Measurements from ENCODE around the gene CROCC2.

CROCC2 gene

GRCh38 chr2:240926516-240927389, 20.6 kb downstream of the CROCC2 start:
- no peak for TF ChIP-seq CTCF (IDR thresholded peaks at IDR 0.05; ENCODE audit: low read depth, low read length, poor library complexity, severe bottlenecking)
- no peak for TF ChIP-seq EZH2phosphoT487 (IDR thresholded peaks at IDR 0.05; ENCODE audit: borderline replicate concordance, low read length)
- H3K4me2 ChIP-seq (ENCODE audit: low read length): no peak overlapping the region
- no peaks in the 10 kb centered on the region for H3K36me3 ChIP-seq (ENCODE audit: control insufficient read depth, low read length)
- H3K4me1 ChIP-seq (ENCODE audit: control insufficient read depth, low read length): no peaks in the 10 kb centered on the region
- no peak overlapping the region for H3K4me3 ChIP-seq (ENCODE audit: low read length)
- no peaks in the 10 kb centered on the region for H3F3A ChIP-seq (ENCODE audit: control insufficient read depth, insufficient read depth)
- no peaks in the 10 kb centered on the region for H4K20me1 ChIP-seq (ENCODE audit: control insufficient read depth, insufficient read depth, low read depth, low read length)
- no peak overlapping the region for H3K27ac ChIP-seq (ENCODE audit: low read depth, low read length)
- H3K9me3 ChIP-seq (ENCODE audit: control insufficient read depth, insufficient read depth, low read length): no peaks in the 10 kb centered on the region
- H3K27me3 ChIP-seq (ENCODE audit: control insufficient read depth, low read length): no peaks in the 10 kb centered on the region
- H3K79me2 ChIP-seq (ENCODE audit: control insufficient read depth, low read length): no peaks in the 10 kb centered on the region
- no peaks in the 10 kb centered on the region for H3K9me2 ChIP-seq (replicated peaks; ENCODE audit: control insufficient read depth, low read length)

- Histone ChIP-seq H3K36me3 (ENCODE audit: control insufficient read depth, low read length) (no peaks in the 10 kb centered on the region), H3K4me2 (ENCODE audit: low read length) (no peak overlapping the region), H3K27me3 (ENCODE audit: control insufficient read depth, low read length) (no peaks in the 10 kb centered on the region), H3K4me3 (ENCODE audit: low read length) (no peak overlapping the region), H3K9me3 (ENCODE audit: control insufficient read depth, insufficient read depth, low read length) (no peaks in the 10 kb centered on the region), H3K9me2 (replicated peaks; ENCODE audit: control insufficient read depth, low read length) (no peaks in the 10 kb centered on the region), H3K79me2 (ENCODE audit: control insufficient read depth, low read length) (no peaks in the 10 kb centered on the region), H3F3A (ENCODE audit: control insufficient read depth, insufficient read depth) (no peaks in the 10 kb centered on the region), H4K20me1 (ENCODE audit: control insufficient read depth, insufficient read depth, low read depth, low read length) (no peaks in the 10 kb centered on the region), H3K27ac (ENCODE audit: low read depth, low read length) (no peak overlapping the region), H3K4me1 (ENCODE audit: control insufficient read depth, low read length) (no peaks in the 10 kb centered on the region)
- TF ChIP-seq EZH2phosphoT487 (IDR thresholded peaks at IDR 0.05; ENCODE audit: borderline replicate concordance, low read length) (no peak), CTCF (IDR thresholded peaks at IDR 0.05; ENCODE audit: low read depth, low read length, poor library complexity, severe bottlenecking) (no peak)
Measured at GRCh38 chr2:240927390-240927781, 21.2 kb downstream of the CROCC2 start.

GRCh38 chr2:240928476-240929363, 22.6 kb downstream of the CROCC2 start:
- Histone ChIP-seq H3K4me3 (ENCODE audit: low read length) (no peak overlapping the region), H3K4me2 (ENCODE audit: low read length) (no peak overlapping the region), H3K79me2 (ENCODE audit: control insufficient read depth, low read length) (no peaks in the 10 kb centered on the region), H3K27me3 (ENCODE audit: control insufficient read depth, low read length) (no peaks in the 10 kb centered on the region), H3F3A (ENCODE audit: control insufficient read depth, insufficient read depth) (no peaks in the 10 kb centered on the region), H3K4me1 (ENCODE audit: control insufficient read depth, low read length) (no peaks in the 10 kb centered on the region), H4K20me1 (ENCODE audit: control insufficient read depth, insufficient read depth, low read depth, low read length) (no peaks in the 10 kb centered on the region), H3K27ac (ENCODE audit: low read depth, low read length) (no peak overlapping the region), H3K36me3 (ENCODE audit: control insufficient read depth, low read length) (no peaks in the 10 kb centered on the region), H3K9me2 (replicated peaks; ENCODE audit: control insufficient read depth, low read length) (no peaks in the 10 kb centered on the region), H3K9me3 (ENCODE audit: control insufficient read depth, insufficient read depth, low read length) (no peaks in the 10 kb centered on the region)
- TF ChIP-seq CTCF (IDR thresholded peaks at IDR 0.05; ENCODE audit: low read depth, low read length, poor library complexity, severe bottlenecking) (no peak), EZH2phosphoT487 (IDR thresholded peaks at IDR 0.05; ENCODE audit: borderline replicate concordance, low read length) (no peak)
